Activated CD4-positive, alpha-beta T cell treated with anti-CD3 and anti-CD28 coated beads, Interleukin-2, amount 50 U/mL, for 1 hour (primary cell): ENCODE data around the gene GPR162.

Experiments
- DNase-seq: peaks from one replicate; pipeline ENCODE4 v3.0.0-alpha.2; 2020

The GPR162 gene, protein sequence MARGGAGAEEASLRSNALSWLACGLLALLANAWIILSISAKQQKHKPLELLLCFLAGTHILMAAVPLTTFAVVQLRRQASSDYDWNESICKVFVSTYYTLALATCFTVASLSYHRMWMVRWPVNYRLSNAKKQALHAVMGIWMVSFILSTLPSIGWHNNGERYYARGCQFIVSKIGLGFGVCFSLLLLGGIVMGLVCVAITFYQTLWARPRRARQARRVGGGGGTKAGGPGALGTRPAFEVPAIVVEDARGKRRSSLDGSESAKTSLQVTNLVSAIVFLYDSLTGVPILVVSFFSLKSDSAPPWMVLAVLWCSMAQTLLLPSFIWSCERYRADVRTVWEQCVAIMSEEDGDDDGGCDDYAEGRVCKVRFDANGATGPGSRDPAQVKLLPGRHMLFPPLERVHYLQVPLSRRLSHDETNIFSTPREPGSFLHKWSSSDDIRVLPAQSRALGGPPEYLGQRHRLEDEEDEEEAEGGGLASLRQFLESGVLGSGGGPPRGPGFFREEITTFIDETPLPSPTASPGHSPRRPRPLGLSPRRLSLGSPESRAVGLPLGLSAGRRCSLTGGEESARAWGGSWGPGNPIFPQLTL

DNA sequence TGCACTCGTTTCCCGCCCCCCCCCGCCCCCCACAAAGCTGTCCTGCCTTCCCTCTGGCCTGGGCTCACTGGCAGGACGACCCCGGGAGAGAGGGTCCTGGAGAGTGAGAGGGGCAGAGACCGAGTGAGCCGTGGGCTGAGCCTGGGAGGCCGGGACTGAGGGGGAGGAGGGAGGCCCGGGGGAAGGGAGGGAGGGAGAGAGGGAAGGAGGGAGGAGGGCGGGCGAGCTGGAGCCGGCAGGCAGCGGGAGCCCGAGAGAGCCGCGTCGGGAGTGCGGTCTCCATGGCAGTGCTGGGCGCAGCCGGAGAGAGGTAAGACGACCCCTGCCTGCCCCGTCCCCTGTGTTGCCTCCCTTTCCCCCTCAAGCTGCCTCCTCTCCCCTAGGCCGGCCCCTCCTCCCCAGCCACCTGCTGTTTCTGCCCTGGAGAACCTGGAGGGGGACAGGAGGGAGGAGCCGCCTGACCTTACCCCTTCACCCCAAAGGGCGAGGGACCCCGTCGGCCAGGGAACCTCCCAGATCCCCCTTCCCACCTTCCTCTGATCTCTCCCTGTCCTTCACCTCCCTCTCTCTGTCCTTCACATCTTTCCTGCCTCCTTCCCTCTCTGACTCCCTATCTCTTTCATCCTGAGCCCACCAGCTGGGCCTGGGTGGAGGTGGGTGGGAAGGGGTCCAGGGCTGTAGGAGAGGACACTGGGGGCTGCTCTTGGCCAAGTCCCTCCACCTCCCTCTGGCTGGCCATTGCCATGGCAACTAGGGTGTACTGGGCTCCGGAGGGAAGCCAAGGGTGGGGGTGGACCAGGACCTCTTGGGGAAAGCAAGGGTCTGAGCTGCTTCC lies at the start of gene GPR162:
GPR162 (plus strand) TSS at position 231 of the 835 bp plus-strand sequence. CDS start 2,078 bp downstream, outside the sequence.
- DNase-seq: no peak

DNA sequence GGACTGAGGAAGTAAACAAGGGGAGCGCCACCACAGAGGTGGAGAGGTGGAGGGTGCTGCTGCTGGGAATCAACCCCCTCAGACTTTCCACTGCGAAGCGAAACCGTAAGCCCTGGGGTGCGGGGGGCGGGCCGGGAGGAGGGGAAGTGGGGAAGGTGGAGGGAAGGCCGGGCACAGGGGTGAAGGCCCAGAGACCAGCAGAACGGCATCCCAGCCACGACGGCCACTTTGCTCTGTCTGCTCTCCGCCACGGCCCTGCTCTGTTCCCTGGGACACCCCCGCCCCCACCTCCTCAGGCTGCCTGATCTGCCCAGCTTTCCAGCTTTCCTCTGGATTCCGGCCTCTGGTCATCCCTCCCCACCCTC lies 49.3 kb upstream of the GPR162 start, which contains the start of gene LAG3:
LAG3 (plus strand) TSS at position 190 of the 365 bp plus-strand sequence. CDS start 333 bp downstream, outside the sequence.
- peak; percentile 46 for DNase-seq

DNA sequence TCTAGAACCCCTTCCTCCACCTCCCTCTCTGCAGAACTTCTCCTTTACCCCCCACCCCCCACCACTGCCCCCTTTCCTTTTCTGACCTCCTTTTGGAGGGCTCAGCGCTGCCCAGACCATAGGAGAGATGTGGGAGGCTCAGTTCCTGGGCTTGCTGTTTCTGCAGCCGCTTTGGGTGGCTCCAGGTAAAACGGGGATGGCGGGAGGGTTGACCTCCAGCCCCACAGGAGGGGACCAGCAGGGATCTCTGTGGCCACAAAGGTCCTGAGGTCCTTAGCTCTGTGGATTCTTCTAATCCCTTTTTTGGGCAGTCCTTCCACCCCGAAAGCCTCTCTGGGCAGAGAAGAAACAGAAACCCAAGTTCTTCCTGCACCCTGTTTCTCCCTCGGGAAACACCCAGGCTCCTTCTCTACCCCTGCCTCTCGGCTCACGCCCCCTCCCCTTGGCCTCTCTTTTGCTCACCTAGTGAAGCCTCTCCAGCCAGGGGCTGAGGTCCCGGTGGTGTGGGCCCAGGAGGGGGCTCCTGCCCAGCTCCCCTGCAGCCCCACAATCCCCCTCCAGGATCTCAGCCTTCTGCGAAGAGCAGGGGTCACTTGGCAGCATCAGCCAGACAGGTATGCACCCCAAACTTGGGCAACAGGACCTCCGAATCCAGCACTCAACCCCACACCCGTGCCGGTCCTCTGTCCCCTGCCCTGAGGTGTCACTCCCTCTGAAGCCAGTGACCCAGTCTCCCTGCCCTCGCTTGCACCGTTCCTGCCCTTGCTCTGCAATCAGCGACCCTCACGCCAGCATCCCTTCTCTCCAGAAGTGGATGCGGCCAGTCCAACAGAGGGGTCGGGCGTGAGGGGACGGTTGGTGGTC lies 48.7 kb upstream of the GPR162 start:
- no peak for DNase-seq

DNA sequence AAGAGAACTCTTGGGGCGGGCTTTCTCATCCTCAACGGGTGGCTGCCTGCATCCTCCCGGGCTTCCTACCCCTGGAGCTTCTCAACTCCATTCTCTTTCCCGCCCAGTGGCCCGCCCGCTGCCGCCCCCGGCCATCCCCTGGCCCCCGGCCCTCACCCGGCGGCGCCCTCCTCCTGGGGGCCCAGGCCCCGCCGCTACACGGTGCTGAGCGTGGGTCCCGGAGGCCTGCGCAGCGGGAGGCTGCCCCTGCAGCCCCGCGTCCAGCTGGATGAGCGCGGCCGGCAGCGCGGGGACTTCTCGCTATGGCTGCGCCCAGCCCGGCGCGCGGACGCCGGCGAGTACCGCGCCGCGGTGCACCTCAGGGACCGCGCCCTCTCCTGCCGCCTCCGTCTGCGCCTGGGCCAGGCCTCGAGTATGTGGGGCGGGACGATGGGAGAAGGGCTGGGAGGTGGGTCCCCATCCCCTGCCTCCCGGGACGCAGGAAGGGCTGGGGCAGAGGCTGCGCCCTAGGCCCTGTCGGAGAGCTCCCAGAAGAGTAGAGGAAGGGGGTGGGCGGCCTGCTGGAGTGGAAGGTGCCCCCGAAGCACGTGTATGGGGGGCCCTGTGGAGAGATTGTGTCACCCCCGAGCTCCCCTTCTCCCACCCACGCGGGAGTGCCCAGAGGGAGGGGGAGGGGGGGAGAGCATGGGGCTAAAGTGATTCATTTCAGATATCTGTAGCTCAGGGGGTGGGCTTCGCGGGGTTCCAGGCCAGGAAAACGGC lies 47.9 kb upstream of the GPR162 start:
- no peak for DNase-seq

DNA sequence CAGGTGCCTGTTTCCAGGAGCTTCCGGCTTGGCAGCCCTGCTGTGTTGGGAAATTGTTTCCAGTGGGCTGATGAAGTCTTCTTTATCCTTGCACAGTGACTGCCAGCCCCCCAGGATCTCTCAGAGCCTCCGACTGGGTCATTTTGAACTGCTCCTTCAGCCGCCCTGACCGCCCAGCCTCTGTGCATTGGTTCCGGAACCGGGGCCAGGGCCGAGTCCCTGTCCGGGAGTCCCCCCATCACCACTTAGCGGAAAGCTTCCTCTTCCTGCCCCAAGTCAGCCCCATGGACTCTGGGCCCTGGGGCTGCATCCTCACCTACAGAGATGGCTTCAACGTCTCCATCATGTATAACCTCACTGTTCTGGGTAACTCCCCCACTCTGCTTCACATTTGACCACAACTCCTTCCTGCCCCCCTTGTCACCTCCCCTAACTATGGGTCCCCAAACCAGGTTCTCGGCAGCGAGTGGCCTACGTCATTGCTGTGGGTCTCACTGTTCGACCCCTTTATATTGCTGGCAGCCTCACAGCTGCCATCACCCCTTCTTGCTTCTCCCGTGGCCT lies 47.0 kb upstream of the GPR162 start:
- DNase-seq: no peak

DNA sequence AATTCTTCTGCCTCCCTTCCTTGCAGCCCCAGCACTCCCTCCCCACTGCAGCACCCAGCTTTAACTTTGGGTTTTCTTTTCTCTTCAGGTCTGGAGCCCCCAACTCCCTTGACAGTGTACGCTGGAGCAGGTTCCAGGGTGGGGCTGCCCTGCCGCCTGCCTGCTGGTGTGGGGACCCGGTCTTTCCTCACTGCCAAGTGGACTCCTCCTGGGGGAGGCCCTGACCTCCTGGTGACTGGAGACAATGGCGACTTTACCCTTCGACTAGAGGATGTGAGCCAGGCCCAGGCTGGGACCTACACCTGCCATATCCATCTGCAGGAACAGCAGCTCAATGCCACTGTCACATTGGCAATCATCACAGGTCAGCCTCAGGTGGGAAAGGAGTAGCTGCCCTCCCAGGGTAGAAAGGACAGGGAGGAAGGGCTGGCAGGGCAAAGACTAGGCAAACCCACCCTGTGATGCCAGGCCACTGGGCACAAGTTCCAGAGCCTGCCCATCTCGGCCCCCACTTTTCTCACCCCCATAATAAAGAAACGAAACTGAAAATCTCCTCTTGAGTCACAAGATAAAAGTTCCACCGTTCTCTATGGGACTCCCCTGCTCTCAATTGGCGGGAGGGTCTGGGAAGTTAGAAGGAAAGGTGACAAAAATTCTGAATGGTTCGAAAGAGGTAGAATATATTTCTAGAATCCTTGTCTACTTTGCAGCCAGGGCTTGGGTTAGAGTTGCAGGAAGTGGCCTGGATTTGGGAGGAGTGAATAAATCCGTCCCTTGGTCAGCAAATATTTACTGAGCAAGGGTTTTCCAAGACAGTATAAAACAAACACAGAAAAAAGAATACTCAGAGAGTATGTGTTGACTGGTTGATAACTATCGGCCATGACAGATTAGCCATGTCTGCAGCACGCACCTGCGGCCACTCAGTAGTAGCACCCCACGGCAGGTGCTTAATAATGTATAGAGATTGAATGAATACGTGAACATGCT lies 46.1 kb upstream of the GPR162 start:
- no peak for DNase-seq

DNA sequence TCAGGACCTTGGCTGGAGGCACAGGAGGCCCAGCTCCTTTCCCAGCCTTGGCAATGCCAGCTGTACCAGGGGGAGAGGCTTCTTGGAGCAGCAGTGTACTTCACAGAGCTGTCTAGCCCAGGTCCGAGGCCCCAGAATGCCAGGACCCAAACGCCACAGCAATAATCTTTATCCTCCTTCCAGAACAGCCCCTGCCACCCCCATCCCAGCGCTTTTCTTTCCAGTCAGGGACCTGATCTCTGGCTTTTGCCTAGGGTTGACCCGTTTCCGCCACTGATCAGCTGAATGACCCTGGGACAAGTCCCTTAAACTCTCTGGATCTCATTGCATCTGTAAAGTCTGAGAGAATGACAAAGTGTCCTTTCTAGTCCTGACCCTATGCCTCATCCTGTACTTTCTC lies 44.2 kb upstream of the GPR162 start:
- DNase-seq: no peak

DNA sequence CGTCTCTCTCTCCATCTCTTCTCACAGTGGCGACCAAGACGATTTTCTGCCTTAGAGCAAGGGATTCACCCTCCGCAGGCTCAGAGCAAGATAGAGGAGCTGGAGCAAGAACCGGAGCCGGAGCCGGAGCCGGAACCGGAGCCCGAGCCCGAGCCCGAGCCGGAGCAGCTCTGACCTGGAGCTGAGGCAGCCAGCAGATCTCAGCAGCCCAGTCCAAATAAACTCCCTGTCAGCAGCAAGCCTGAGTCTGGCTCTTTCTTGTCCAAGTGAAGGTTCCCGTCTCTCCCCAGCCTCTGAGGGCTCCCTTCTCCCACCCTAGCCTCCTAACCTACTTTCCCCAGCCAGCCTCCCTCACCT lies 43.4 kb upstream of the GPR162 start:
- DNase-seq: no peak

DNA sequence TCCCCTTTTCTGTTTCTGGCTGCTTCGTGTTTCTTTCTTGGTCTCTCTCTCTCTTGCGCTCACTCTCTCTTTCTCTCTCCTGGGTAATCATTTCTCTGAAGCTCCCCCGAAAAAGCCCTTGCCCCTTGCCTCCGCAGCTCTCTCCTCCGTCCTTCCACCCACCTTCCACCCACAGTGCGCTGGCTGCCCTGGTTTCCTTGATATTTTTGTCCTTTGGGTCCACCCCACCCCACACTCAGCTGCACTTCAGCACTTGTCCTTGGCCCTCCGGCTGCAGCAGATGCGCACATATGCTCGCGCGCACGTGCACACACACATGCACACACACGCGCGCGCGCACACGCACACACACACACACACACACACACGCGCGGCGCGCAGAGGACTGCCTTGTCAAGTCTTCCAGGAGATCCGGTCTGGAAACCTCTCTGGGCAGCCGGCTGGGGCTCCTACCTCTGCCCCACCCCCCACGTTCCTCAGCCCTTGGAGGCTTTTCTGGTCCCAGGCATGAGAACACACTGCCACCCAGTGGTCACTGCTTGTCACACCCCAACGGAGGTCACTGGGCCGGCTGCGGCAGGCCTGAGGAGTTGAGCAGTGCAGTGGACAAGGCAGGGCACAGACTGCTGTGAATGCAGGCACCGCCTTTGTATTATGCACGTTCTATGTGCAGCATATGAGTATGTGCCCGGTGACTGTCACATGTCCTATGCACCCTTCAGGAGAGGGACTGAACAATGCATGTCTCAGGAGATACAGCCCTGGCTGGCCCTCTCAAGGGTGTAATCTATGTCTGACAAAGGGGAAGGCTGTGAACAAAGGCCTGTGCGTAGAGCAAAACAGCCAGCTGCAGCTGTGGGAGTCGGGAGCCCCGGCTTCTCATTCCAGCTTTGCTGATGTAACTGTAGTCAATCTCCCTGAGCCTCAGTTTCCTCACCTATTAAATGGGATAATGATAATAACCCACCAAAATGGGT lies 42.8 kb upstream of the GPR162 start:
- peak; percentile 85 for DNase-seq

DNA sequence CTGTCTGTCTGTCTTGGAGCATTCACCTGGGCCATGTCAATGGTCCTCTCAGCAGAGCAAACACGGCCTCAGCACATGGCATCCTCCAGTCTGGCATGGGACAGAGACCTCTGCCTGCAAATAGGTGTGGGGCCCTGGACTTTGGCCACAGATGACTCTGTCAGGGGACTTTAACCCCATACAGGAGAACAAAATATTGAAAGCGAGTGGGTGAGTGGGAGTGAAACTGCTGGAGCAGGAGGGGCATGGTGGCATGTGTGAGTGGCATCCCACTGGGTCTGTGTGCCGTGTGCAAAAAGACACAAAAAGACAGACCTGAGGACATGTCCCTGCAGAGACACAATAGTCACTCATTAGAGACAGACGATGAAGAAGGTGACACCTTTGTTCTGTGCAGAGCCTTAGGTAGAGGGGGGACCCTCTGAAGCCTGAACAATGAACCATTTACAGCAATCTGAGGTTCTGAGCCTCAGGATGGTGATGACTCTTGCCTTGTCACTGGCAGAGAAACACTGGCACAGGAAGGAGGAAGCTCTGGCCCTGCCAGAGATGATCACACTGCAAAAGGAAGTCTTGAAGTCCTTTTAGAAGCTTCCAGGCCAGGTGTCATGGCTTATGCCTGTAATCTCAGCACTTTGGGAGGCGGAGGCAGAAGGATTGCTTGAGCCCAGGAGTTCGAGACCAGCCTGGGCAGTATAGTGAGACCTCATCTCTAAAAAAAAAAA lies 41.8 kb upstream of the GPR162 start:
- DNase-seq: no peak

DNA sequence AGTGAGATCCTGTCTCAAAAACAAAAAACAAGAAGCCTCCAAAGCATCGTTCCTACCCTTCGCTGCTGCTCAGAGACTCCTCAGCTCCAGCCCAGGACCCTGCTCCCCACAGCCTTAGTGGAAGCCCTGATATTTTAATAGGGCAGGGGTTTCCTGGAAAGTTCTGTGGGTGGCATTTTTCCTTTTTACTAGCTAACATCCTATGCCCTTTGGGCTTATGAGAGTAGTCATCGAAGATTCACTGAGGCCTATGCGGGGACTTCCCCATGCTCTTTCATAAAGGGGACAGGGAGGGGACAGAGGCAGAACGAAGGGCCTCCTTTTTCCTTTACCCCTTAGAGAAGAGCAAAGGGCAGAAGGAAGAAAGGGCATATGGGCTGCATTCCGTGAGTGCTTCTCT lies 41.0 kb upstream of the GPR162 start:
- no peak for DNase-seq

DNA sequence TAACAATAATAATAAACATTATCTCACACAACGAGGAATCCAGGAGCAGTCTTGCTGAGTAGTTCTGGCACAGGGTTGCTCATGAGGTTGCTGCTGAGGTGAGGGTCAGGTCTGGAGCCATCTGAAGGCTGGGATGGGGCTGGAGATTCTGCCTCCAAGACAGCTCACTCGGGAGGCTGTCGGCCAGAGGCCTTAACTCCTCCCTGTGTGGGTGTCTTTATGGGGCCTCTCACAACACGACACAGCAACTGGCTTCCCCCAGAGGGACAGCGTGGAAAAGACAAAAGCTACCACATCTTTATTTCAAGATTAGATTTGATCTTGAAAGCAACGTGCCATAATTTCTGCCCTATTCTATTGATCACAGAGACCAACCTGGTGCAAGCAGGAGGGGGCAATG lies 39.5 kb upstream of the GPR162 start:
- DNase-seq: no peak

DNA sequence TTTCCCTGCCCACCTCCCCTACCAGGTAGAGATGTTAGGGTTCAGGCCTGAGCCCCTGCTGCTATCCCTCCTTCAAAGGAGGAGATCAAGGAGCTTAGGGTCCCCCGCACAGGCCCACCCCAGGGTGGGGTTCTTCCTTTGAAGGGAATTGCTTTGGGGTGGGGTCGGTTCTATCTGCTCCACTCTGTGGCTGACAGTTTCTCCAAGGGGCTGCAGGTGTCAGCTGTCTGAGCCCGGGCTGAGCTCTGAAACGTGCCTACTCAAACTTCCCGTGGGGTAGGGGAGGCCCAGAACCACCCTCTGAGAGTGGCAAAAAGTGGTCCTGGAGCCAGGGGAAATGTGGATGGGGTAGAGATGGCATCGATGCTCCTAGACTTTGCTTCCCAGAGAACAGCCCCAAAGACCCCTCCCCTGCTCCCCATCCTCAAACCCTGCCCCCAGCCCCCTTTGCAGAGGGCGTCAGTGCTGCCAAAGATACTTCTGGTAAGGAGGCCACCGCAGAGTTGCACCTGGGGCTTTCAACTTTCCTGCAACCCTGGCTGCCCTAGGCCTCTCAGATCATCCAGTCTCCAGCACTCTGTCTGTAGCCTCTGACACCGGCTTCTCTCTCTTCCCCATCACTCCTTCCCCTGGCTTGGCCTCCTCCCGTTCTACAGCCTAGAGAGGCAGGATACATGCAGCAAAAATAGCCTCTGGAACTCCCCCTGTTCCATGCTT lies 38.6 kb upstream of the GPR162 start:
- DNase-seq: no peak

DNA sequence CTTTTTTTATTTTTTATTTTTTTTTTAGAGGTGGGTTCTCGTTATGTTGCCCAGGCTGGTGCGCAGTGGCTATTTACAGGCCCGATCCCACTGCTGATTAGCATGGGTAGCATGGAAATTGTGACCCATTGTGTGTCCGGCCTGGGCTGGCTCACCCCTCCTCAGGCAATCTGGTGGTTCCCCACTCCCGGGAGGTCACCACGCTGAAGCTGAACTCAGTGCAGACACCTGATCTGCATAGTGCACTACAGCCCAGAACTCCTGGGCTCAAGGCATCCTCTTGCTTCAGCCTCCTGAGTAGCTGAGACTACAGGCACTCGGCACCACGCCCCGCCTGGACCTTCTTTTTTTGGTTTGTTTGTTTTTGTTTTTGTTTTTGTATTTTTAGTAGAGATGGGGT lies 37.8 kb upstream of the GPR162 start:
- no peak for DNase-seq

DNA sequence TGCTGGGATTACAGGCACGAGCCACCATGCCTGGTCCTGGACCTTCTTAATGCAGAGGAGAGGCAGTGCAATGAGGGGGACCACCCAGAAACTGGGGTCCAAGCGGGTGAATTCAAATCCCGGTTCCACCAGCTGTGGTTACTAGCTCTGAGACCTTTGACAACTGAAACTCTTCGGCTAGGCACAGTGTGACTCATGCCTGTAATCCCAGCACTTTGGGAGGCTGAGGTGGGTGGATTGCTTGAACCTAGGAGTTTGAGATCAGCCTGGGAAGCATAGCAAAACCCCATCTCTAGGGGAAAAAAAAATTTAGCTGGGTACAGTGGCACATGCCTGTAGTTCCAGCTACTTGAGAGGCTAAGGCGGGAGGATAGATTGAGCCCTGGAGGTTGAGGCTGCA lies 37.3 kb upstream of the GPR162 start:
- no peak for DNase-seq

DNA sequence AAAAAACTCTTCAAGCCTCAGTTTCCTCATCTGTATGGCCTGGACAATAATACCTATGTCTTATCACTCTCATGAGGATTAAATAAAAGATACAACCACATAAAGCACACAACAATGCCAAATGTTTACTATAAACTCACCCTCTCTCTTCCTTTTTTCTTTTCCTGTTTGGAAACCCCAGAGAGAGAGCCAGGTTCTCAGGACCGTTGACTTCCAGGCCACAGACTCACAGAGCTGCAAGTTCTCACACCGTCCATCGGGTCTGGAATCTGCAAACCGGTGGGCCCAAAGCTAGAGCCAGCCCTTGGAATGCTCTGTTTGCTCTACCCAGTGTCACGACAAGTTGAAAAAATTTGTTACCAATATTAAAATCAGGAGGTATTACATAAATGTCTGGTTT lies 36.9 kb upstream of the GPR162 start:
- no peak for DNase-seq

DNA sequence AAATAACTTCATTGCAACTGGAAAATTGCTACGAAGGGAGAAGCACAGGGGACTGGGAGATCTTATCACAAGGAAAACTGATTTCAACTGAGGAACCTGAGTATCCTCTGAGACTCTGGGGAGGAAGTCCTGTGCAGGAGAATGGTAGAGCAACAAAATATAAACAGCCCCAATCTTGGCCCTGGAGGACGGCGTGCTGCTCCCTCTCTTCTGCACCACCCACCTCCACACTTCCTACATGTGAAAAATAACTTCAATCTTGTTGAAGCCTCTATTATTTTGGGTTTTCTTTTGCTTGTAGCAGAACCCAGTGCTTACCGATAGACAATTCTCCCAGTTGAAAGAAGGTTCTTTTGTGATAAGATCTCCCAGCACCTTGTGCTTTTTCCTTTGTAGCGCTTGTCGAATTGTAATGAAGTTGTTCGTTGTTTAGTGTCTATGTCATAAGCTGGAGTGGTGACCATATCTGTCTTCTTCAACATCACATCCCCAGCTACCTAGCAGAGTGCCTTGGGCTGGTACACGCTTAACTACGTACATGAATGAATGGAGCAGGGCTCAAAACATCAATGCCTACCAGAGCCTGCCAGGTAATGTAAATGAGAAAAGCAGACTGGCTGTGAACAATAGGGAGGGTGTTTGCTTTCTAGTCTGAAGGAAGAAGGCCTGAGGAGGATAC lies 35.1 kb upstream of the GPR162 start:
- no peak for DNase-seq
